GM19455 (cell line): ENCODE results near the gene CA7.
"Not testable (repeated sequence)": the region's sequence is repeated elsewhere in the genome, so short reads cannot be mapped to it uniquely, and the experiment has no call there.

Experiments
- ATAC-seq: cut with Tn5 transposase; IDR thresholded peaks from one replicate; pipeline ENCODE4 v1.9.1; 2021; ENCODE audit not compliant: unreplicated experiment

Gene CA7

DNA sequence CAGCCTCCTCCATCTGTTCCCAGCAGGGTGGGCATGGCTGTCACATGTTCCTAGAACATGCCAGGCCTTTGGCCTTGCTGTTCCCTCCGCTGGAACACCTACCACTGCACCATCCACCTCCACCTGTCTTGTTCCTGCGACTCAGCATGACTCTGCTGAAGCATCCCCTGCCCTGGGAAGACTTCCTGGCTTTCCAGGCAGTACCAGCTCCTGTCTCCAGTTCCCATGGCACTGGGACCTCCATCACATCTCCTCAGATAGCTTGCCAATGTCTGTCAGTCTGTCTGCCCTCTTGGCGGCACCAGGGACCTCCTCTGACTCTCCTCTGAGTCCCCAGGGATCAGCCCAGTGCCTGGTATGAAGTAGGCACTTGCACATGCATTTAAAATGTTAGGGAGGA is 51.8 kb downstream of the CA7 start:
- no peak for ATAC-seq

DNA sequence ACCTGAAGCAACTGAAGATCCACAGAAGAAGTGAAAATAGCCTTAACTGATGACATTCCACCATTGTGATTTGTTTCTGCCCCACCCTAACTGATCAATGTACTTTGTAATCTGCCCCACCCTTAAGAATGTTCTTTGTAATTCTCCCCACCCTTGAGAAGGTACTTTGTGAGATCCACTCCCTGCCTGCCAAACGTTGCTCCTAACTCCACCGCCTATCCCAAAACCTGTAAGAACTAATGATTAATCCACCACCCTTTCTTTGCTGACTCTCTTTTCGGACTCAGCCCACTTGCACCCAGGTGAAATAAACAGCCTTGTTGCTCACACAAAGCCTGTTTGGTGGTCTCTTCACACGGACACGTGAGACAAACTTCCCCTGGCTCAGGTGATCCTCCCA is 52.5 kb downstream of the CA7 start:
- ATAC-seq, result not testable (repeated sequence)

DNA sequence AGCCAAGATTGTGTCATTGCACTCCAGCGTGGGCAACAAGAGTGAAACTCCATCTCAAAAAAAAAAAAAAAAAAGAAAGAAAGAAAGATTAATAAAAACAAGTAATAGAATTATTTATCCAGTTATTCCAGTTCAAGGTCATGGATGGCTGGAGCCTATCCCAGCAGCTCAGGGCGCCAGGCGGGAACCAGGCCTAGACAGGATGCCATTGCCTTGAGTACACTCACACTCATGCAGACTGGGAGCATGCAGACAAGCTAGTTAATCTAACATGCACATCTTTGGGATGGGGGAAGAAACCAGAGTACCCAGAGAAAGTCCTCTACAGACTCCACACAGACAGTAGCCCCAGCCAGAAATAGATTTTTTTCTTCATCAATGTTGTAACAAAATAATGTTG is 54.0 kb downstream of the CA7 start:
- ATAC-seq, result no peak

GRCh38 chr16:66898933-66899309 is 54.7 kb downstream of the CA7 start:
- ATAC-seq, result no peak

DNA sequence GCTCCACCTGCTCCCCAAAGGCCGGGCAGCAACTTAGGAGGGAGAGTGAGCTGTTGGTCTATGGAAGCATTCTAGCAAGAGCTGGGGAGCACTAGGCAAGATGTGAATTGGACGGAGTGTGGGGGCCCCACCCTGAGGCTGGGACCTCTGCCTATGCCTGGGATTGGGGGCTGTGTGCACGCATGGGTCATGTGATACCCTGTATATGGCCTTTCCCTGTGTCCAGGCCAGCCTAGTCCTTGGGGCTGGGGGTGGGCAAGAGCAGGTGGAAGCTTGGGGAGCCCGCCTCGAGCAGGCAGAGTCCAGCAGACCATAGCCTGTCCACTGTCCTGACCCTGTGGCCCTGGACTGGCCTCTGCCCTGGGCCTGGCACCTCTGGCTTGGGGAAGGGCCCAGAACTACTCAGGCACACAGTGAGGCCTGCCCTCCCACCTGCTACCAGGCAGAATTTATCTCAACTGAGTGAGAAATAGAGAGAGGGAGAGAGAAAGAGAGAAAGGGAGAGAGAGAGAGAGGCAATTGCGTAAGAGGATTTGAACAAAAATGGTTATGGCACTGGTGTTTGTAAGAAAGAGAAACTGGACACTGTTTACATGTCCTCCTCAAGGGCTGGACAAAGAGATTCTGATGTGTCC is 55.2 kb downstream of the CA7 start:
- ATAC-seq, result no peak

- no peak for ATAC-seq
Measured at GRCh38 chr16:66899945-66900710, 55.9 kb downstream of the CA7 start.

GRCh38 chr16:66900721-66901441 is 56.7 kb downstream of the CA7 start:
- no peak for ATAC-seq

GRCh38 chr16:66901626-66902025 is 57.4 kb downstream of the CA7 start:
- ATAC-seq, result no peak

GRCh38 chr16:66902648-66903543 is 58.7 kb downstream of the CA7 start:
- no peak for ATAC-seq
